K562 (cell line): ENCODE data around the gene GCGR. TPM values are rescaled to one million over a fixed set of nuclear protein-coding genes. Genes with fewer than 3 reads are reported as not detected.
A peak's percentile ranks its signal among the peaks of the same experiment; 100 is the strongest.

Source experiments
- ETV6 ChIP-seq, 3 experiments: fragments of 150-350 bp in 1 of 3; sonication (generic) in 1 of 3; formaldehyde crosslinking in 1 of 3; IDR thresholded peaks; 2 replicates each; pipeline versions ENCODE4 v1.6.1 to v1.8.0; 2014 to 2022; ENCODE audit warnings: borderline replicate concordance in 2 of 3, low read depth in 2 of 3, antibody characterized with exemption in 1 of 3, low read length in 1 of 3, mild to moderate bottlenecking in 1 of 3, missing genetic modification reagents in 1 of 3
- PHB2 ChIP-seq: fragments of 450-650 bp; IDR thresholded peaks from 2 replicates; pipeline ENCODE4 v1.6.1; 2017; ENCODE audit warnings: low read depth
- SMARCA5 ChIP-seq: fragments of 450-650 bp; IDR thresholded peaks from 2 replicates; pipeline ENCODE4 v1.6.1; 2016
- ZNF133 ChIP-seq: fragments of 250-450 bp; sonication (Bioruptor Pico); IDR thresholded peaks from 2 replicates; pipeline ENCODE4 v1.4.0; 2020; ENCODE audit warnings: mild to moderate bottlenecking
- ZNF584 ChIP-seq: fragments of 200-800 bp; sonication (Bioruptor generic); IDR thresholded peaks from 2 replicates; pipeline ENCODE4 v1.6.1; 2016; ENCODE audit warnings: low read depth, mild to moderate bottlenecking, missing genetic modification characterization, missing compliant biosample characterization
- polyA plus RNA-seq, 8 experiments: library from polyadenylated mRNA; depleted of rRNA in 4 of 8; stranded (reverse) in 5 of 8; unstranded in 3 of 8; fragments of >200 nt; fragmentation: Nextera tagmentation in 2 of 8; fragmentation: Illumina TruSeq in 1 of 8; extraction: Ambion mirVana in 2 of 8; extraction: Trizol in 1 of 8; gene quantifications; 2 replicates each; pipeline versions ENCODE4 v1.2.1 to v1.2.3, GENCODE V29; 2011 to 2014; ENCODE audit warnings: inconsistent platforms in 1 of 8, missing spikeins in 1 of 8
- total RNA-seq, 7 experiments: library from RNA; depleted of rRNA in 6 of 7; stranded (reverse); fragments of >200 nt in 6 of 7; fragmentation: Illumina TruSeq in 2 of 7; extraction: Trizol in 2 of 7; gene quantifications; 2 replicates each; pipeline versions ENCODE4 v1.2.1 to v1.2.3, GENCODE V29; 2011 to 2021; ENCODE audit warnings: low replicate concordance in 1 of 7
- TF ChIP-seq, protein P1 (sequence below): fragments of 200-600 bp; sonication (generic); IDR thresholded peaks from one replicate; pipeline ENCODE4 v1.6.1; 2012; ENCODE audit warnings: mild to moderate bottlenecking, low read depth, low read length, inconsistent platforms
- TF ChIP-seq, protein P2 (sequence below): sonication (generic); formaldehyde crosslinking; IDR thresholded peaks from 2 replicates; pipeline ENCODE4 v1.8.0; 2022; ENCODE audit warnings: missing genetic modification reagents, mild to moderate bottlenecking, moderate library complexity, borderline replicate concordance
- TF ChIP-seq, protein P3 (sequence below), 2 experiments: fragments of 200-800 bp in 1 of 2; sonication (Bioruptor generic) in 1 of 2; sonication (generic) in 1 of 2; formaldehyde crosslinking in 1 of 2; IDR thresholded peaks in 1 of 2; conservative IDR thresholded peaks in 1 of 2; 2 replicates each; pipeline versions ENCODE4 v1.5.0 to v1.6.1; 2016 to 2020; ENCODE audit warnings: missing compliant biosample characterization in 1 of 2, missing genetic modification characterization in 1 of 2, missing genetic modification reagents in 1 of 2

The GCGR gene
- total and polyA plus RNA-seq, 9 of the 15 experiments (the other 6 are each of a cell fraction or from before 2014, with no cell fraction given) = not detected

DNA sequence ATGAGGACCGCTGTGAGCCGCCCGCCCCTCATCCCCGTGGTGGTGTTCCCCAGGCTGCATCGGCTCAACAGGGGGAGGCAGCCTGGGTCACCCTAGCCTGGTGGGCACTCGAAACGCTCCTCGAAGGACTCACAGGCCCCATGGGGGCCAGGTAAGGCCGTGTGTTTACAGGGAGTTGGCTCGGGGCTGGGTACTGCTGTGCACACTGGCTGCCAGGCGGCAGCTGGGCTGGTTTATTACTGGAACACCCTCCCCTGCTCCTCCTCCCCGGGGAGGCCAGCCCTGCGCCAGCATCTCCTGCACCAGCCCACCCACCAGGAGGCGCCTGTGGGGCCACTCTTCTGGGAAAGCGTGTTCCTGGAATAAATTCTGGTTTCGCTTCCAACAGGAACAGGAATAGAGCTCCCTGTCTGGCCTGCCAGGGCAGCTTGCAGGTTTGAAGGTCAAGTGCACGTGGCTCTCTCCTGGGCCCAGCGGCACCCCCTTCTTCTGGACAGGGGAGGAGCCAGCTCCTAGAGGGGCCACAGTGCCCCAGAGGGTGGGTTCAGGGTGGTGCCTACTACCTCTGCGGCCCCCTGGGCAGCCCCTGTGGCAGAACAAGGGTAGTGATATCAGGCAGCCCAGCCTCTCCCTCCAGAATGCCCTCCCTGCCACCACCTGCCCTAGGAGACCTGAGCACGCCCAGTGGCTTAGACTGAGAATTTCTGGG, 17.8 kb downstream of the GCGR start (continued):
- TF ChIP-seq, protein P1, sequence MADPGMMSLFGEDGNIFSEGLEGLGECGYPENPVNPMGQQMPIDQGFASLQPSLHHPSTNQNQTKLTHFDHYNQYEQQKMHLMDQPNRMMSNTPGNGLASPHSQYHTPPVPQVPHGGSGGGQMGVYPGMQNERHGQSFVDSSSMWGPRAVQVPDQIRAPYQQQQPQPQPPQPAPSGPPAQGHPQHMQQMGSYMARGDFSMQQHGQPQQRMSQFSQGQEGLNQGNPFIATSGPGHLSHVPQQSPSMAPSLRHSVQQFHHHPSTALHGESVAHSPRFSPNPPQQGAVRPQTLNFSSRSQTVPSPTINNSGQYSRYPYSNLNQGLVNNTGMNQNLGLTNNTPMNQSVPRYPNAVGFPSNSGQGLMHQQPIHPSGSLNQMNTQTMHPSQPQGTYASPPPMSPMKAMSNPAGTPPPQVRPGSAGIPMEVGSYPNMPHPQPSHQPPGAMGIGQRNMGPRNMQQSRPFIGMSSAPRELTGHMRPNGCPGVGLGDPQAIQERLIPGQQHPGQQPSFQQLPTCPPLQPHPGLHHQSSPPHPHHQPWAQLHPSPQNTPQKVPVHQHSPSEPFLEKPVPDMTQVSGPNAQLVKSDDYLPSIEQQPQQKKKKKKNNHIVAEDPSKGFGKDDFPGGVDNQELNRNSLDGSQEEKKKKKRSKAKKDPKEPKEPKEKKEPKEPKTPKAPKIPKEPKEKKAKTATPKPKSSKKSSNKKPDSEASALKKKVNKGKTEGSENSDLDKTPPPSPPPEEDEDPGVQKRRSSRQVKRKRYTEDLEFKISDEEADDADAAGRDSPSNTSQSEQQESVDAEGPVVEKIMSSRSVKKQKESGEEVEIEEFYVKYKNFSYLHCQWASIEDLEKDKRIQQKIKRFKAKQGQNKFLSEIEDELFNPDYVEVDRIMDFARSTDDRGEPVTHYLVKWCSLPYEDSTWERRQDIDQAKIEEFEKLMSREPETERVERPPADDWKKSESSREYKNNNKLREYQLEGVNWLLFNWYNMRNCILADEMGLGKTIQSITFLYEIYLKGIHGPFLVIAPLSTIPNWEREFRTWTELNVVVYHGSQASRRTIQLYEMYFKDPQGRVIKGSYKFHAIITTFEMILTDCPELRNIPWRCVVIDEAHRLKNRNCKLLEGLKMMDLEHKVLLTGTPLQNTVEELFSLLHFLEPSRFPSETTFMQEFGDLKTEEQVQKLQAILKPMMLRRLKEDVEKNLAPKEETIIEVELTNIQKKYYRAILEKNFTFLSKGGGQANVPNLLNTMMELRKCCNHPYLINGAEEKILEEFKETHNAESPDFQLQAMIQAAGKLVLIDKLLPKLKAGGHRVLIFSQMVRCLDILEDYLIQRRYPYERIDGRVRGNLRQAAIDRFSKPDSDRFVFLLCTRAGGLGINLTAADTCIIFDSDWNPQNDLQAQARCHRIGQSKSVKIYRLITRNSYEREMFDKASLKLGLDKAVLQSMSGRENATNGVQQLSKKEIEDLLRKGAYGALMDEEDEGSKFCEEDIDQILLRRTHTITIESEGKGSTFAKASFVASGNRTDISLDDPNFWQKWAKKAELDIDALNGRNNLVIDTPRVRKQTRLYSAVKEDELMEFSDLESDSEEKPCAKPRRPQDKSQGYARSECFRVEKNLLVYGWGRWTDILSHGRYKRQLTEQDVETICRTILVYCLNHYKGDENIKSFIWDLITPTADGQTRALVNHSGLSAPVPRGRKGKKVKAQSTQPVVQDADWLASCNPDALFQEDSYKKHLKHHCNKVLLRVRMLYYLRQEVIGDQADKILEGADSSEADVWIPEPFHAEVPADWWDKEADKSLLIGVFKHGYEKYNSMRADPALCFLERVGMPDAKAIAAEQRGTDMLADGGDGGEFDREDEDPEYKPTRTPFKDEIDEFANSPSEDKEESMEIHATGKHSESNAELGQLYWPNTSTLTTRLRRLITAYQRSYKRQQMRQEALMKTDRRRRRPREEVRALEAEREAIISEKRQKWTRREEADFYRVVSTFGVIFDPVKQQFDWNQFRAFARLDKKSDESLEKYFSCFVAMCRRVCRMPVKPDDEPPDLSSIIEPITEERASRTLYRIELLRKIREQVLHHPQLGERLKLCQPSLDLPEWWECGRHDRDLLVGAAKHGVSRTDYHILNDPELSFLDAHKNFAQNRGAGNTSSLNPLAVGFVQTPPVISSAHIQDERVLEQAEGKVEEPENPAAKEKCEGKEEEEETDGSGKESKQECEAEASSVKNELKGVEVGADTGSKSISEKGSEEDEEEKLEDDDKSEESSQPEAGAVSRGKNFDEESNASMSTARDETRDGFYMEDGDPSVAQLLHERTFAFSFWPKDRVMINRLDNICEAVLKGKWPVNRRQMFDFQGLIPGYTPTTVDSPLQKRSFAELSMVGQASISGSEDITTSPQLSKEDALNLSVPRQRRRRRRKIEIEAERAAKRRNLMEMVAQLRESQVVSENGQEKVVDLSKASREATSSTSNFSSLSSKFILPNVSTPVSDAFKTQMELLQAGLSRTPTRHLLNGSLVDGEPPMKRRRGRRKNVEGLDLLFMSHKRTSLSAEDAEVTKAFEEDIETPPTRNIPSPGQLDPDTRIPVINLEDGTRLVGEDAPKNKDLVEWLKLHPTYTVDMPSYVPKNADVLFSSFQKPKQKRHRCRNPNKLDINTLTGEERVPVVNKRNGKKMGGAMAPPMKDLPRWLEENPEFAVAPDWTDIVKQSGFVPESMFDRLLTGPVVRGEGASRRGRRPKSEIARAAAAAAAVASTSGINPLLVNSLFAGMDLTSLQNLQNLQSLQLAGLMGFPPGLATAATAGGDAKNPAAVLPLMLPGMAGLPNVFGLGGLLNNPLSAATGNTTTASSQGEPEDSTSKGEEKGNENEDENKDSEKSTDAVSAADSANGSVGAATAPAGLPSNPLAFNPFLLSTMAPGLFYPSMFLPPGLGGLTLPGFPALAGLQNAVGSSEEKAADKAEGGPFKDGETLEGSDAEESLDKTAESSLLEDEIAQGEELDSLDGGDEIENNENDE = no peak
- TF ChIP-seq SMARCA5 = 0 out of 2 replicates have a peak, but pooled peaks have one; percentile 9
- TF ChIP-seq, protein P2, sequence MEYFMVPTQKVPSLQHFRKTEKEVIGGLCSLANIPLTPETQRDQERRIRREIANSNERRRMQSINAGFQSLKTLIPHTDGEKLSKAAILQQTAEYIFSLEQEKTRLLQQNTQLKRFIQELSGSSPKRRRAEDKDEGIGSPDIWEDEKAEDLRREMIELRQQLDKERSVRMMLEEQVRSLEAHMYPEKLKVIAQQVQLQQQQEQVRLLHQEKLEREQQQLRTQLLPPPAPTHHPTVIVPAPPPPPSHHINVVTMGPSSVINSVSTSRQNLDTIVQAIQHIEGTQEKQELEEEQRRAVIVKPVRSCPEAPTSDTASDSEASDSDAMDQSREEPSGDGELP (CRISPR knock-in tag) = peak; percentile 80; the same call in 1 of the 2 replicates
- TF ChIP-seq PHB2 = 0 out of 2 replicates have a peak, but pooled peaks have one; percentile 10
- TF ChIP-seq, protein P3, sequence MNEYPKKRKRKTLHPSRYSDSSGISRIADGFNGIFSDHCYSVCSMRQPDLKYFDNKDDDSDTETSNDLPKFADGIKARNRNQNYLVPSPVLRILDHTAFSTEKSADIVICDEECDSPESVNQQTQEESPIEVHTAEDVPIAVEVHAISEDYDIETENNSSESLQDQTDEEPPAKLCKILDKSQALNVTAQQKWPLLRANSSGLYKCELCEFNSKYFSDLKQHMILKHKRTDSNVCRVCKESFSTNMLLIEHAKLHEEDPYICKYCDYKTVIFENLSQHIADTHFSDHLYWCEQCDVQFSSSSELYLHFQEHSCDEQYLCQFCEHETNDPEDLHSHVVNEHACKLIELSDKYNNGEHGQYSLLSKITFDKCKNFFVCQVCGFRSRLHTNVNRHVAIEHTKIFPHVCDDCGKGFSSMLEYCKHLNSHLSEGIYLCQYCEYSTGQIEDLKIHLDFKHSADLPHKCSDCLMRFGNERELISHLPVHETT (CRISPR knock-in tag; conservative IDR thresholded peaks at IDR 0.05 in 1 of 2, IDR thresholded peaks at IDR 0.05 in 1 of 2) = peak in 1 of 2 experiments; percentile 73; a peak in 1 of 4 replicates
- TF ChIP-seq ZNF133 (CRISPR knock-in tag) = 0 out of 2 replicates have a peak, but pooled peaks have one; percentile 32
- TF ChIP-seq ETV6 (IDR thresholded peaks at IDR 0.05; ENCODE audit: borderline replicate concordance in 1 of 2, low read depth in 2 of 2, low read length in 1 of 2) = peak in 1 of 2 experiments; percentile 22; a peak in 1 of 4 replicates
- no peak for TF ChIP-seq ETV6 (CRISPR knock-in tag; IDR thresholded peaks at IDR 0.05; ENCODE audit: borderline replicate concordance)
- TF ChIP-seq ZNF584 (CRISPR knock-in tag) = no peak
